GM18870 (cell line): ENCODE measurements around the gene TMEM266.
A peak's percentile ranks its signal among the peaks of the same experiment; 100 is the strongest.
"Not testable (repeated sequence)": the region's sequence is repeated elsewhere in the genome, so short reads cannot be mapped to it uniquely, and the experiment has no call there.

Source experiments
- ATAC-seq: cut with Tn5 transposase; IDR thresholded peaks from one replicate; pipeline ENCODE4 v1.9.1; 2021; ENCODE audit warnings: moderate library complexity; ENCODE audit not compliant: unreplicated experiment

The TMEM266 gene

GRCh38 chr15:76059320-76060117, at the start of gene TMEM266:
TSS of gene TMEM266 (plus strand) at chr15:76059985. CDS start at chr15:76134264, 74,279 bp downstream.
- ATAC-seq: no peak

- no peak for ATAC-seq
Observed at GRCh38 chr15:76010613-76011012, 49.2 kb upstream of the TMEM266 start.

GRCh38 chr15:76011627-76012551, 47.9 kb upstream of the TMEM266 start, which contains the start of gene NRG4:
TSS of gene NRG4 (minus strand) at chr15:76012424. CDS start at chr15:76011230, 1,194 bp downstream.
- no peak for ATAC-seq

- not testable (repeated sequence) for ATAC-seq
Observed at GRCh38 chr15:76013470-76013869, 46.3 kb upstream of the TMEM266 start.

GRCh38 chr15:76024021-76024768, 35.6 kb upstream of the TMEM266 start:
- ATAC-seq: no peak

GRCh38 chr15:76032046-76032445, 27.7 kb upstream of the TMEM266 start:
- ATAC-seq: no peak

GRCh38 chr15:76033438-76033837, 26.3 kb upstream of the TMEM266 start:
- ATAC-seq: no peak

GRCh38 chr15:76034111-76034510, 25.7 kb upstream of the TMEM266 start:
- ATAC-seq: no peak

GRCh38 chr15:76035593-76035992, 24.2 kb upstream of the TMEM266 start:
- no peak for ATAC-seq

GRCh38 chr15:76038512-76038911, 21.3 kb upstream of the TMEM266 start:
- no peak for ATAC-seq

GRCh38 chr15:76054201-76054600, 5.6 kb upstream of the TMEM266 start:
- ATAC-seq: not testable (repeated sequence)

GRCh38 chr15:76056931-76057330, 2.9 kb upstream of the TMEM266 start:
- ATAC-seq: peak; percentile 72

GRCh38 chr15:76057332-76058000, 2.3 kb upstream of the TMEM266 start:
- ATAC-seq: peak; percentile 35

- ATAC-seq: no peak
Observed at GRCh38 chr15:76058714-76059319, 968 bp upstream of the TMEM266 start.

- no peak for ATAC-seq
Observed at GRCh38 chr15:76060118-76060989, 569 bp downstream of the TMEM266 start.

GRCh38 chr15:76061700-76062099, 1.9 kb downstream of the TMEM266 start:
- no peak for ATAC-seq

GRCh38 chr15:76062286-76062685, 2.5 kb downstream of the TMEM266 start:
- ATAC-seq: no peak

GRCh38 chr15:76064375-76064774, 4.6 kb downstream of the TMEM266 start:
- no peak for ATAC-seq

- no peak for ATAC-seq
Observed at GRCh38 chr15:76065245-76065644, 5.5 kb downstream of the TMEM266 start.
